ENCODE data around the gene DIS3L2.

DNA sequence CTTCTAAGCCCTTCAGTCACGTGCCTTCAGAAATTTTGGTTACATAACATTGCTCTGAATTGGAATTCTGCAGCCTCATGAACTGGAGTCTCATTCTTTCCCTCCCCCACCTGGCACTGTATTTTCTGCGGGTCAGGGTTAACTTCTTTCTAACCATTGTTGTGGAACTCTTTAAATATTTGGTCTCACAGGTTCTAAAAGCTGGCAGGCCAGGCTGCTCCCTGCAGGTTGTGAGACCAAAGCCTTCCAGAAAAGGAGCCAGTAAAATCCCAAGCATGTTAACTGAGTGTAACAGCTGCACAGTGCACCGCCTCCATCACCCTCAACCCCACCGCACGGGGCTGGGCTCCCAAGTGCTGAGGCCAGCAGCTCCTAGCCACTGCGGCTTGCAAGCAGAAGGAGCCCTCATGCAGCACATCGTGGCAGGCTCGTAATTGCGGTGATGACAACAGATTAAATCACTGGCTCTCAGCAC lies 243.0 kb downstream of the DIS3L2 start:
- TF ChIP-seq EZH2phosphoT487 (IDR thresholded peaks at IDR 0.05; ENCODE audit: insufficient read depth, low read depth), result no peak
- TF ChIP-seq EZH2 (IDR thresholded peaks at IDR 0.05; ENCODE audit: insufficient read depth, poor library complexity, severe bottlenecking), result no peak
